HCT116 (cell line): ENCODE data around the gene ITIH5.

ENCODE experiments used
- CEBPB ChIP-seq: IDR thresholded peaks from 2 replicates; pipeline ENCODE4 v1.6.1; 2012; ENCODE audit warnings: low read depth
- EGR1 ChIP-seq: IDR thresholded peaks from 2 replicates; pipeline ENCODE4 v1.6.1; 2012; ENCODE audit warnings: low read depth
- EZH2 ChIP-seq: fragments of 200-600 bp; sonication (generic); IDR thresholded peaks from 2 replicates; pipeline ENCODE4 v1.6.1; 2017; ENCODE audit warnings: antibody characterized with exemption, mixed run types
- EZH2phosphoT487 ChIP-seq: fragments of 200-600 bp; IDR thresholded peaks from 2 replicates; pipeline ENCODE4 v1.6.1; 2018; ENCODE audit warnings: antibody characterized with exemption, borderline replicate concordance
- POLR2A ChIP-seq: IDR thresholded peaks from 2 replicates; pipeline ENCODE4 v1.7.0; 2011; ENCODE audit warnings: borderline replicate concordance; ENCODE audit not compliant: insufficient read depth, insufficient read length; ENCODE audit errors: extremely low read depth
- REST ChIP-seq: IDR thresholded peaks from 2 replicates; pipeline ENCODE4 v1.6.1; 2012; ENCODE audit warnings: low read depth
- SP1 ChIP-seq: IDR thresholded peaks from 2 replicates; pipeline ENCODE4 v1.6.1; 2012; ENCODE audit warnings: low read depth
- TCF7L2 ChIP-seq: IDR thresholded peaks from 2 replicates; pipeline ENCODE4 v1.7.0; 2011; ENCODE audit warnings: borderline replicate concordance, inconsistent platforms; ENCODE audit not compliant: insufficient read depth, insufficient read length; ENCODE audit errors: extremely low read depth
- YY1 ChIP-seq: IDR thresholded peaks from 2 replicates; pipeline ENCODE4 v1.6.1; 2011; ENCODE audit warnings: low read length, low read depth, moderate library complexity, mild to moderate bottlenecking; ENCODE audit not compliant: insufficient replicate concordance; ENCODE audit errors: extremely low read depth
- ZNF274 ChIP-seq: fragments of 200-500 bp; sonication (Bioruptor generic); IDR thresholded peaks from 2 replicates; pipeline ENCODE4 v1.6.1; 2014; ENCODE audit warnings: mild to moderate bottlenecking, low read depth, low read length, inconsistent platforms
- TF ChIP-seq, protein P1 (sequence below), 3 experiments: fragments of 200-600 bp in 1 of 3; sonication (generic) in 1 of 3; IDR thresholded peaks in 2 of 3; conservative IDR thresholded peaks in 1 of 3; 2 replicates each; pipeline ENCODE4 v1.5.1; 2012 to 2017; ENCODE audit warnings: low read depth in 2 of 3, low read length in 2 of 3, antibody characterized with exemption in 1 of 3, borderline replicate concordance in 1 of 3, control low read depth in 1 of 3, mild to moderate bottlenecking in 1 of 3, mixed read lengths in 1 of 3, mixed run types in 1 of 3, moderate library complexity in 1 of 3; ENCODE audit not compliant: insufficient read depth in 1 of 3

DNA sequence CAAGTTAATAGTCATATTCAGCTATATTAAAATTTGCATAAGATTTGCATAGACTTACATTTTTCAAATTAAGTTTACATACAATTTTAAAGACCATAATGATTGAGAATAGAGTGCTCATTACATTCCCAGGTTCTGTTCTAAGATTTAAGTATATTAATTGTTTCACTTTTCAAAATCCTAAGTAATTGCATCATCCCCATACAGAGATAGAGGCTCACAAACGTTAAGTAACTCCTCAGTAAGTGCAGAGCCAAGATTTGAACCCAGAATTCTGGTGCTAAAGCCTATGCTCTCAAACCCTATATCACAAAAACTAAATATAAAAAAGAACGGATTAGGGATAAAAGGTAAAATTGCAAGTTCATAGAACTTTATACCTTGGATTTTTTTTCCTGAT, 2.1 kb downstream of the ITIH5 start:
- TF ChIP-seq, protein P1, sequence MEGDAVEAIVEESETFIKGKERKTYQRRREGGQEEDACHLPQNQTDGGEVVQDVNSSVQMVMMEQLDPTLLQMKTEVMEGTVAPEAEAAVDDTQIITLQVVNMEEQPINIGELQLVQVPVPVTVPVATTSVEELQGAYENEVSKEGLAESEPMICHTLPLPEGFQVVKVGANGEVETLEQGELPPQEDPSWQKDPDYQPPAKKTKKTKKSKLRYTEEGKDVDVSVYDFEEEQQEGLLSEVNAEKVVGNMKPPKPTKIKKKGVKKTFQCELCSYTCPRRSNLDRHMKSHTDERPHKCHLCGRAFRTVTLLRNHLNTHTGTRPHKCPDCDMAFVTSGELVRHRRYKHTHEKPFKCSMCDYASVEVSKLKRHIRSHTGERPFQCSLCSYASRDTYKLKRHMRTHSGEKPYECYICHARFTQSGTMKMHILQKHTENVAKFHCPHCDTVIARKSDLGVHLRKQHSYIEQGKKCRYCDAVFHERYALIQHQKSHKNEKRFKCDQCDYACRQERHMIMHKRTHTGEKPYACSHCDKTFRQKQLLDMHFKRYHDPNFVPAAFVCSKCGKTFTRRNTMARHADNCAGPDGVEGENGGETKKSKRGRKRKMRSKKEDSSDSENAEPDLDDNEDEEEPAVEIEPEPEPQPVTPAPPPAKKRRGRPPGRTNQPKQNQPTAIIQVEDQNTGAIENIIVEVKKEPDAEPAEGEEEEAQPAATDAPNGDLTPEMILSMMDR (IDR thresholded peaks at IDR 0.05 in 2 of 3, conservative IDR thresholded peaks at IDR 0.05 in 1 of 3; ENCODE audit: borderline replicate concordance in 1 of 3, insufficient read depth in 1 of 3, low read depth in 2 of 3, low read length in 2 of 3), result no peak
- TF ChIP-seq CEBPB (no peak), TCF7L2 (no peak), POLR2A (no peak), EZH2phosphoT487 (no peak), YY1 (no peak), ZNF274 (no peak), SP1 (no peak), REST (no peak), EGR1 (no peak), EZH2 (no peak)
